ENCODE results near the gene NEGR1. TPM values are rescaled to one million over a fixed set of nuclear protein-coding genes. Genes with fewer than 3 reads are reported as not detected.

Gene NEGR1
- total RNA-seq, 2 donors from 2014 or later = 0.08 TPM; not detected in 1

DNA sequence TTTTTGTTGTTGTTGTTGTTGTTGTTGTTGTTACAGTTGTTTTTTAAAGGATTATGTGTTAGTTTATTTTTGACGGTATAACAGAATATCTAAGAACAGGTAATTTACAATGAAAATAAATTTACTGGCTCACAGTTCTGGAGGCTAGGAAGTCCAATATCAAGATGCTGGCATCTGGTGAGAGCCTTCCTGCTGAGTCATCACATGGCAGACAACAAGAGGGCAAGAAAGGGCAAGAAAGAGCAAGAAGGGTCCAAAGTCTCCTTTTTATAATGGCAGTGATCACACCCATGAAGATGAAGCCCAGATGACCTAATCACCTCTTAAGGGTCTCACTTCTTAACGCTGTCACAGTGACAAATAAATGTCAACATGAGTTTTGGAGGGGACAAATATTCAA is 142.1 kb downstream of the NEGR1 start:
- no peaks in the 10 kb centered on the region for H3K9me3 ChIP-seq (ENCODE audit: control insufficient read depth, low read length, poor library complexity, severe bottlenecking)
- no peak for ATAC-seq
- DNase-seq = no peak
- Mint-ChIP-seq H3K4me3 (no peak overlapping the region), H3K27me3 (no peaks in the 10 kb centered on the region), H3K4me1 (no peaks in the 10 kb centered on the region), H3K36me3 (ENCODE audit: low read depth) (no peaks in the 10 kb centered on the region), H3K27ac (no peak overlapping the region)

DNA sequence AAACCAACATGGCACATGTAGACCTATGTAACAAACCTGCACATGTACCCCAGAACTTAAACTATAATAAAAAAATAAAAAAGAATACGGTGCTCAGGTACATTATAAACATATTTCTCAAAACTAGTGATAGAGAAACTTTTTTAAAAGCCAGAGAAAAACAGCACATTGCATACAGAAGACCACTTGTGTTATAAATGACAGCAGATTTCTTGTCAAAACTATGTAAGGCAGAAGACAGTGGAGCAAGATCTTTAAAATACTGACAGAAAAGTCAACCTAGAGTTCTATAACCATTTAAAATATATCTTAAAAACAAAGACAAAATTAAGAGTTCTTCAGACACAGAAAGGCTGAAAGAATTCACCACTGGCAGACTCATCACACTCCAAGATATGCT is 144.7 kb downstream of the NEGR1 start:
- no peaks in the 10 kb centered on the region for H3K4me1 Mint-ChIP-seq
- ATAC-seq = no peak
- H3K9me3 ChIP-seq (ENCODE audit: control insufficient read depth, low read length, poor library complexity, severe bottlenecking) = no peaks in the 10 kb centered on the region
- H3K36me3 Mint-ChIP-seq (ENCODE audit: low read depth) = no peaks in the 10 kb centered on the region
- no peak overlapping the region for H3K4me3 Mint-ChIP-seq
- no peaks in the 10 kb centered on the region for H3K27me3 Mint-ChIP-seq
- H3K27ac Mint-ChIP-seq = no peak overlapping the region
- no peak for DNase-seq

GRCh38 chr1:72129869-72130268 is 152.5 kb downstream of the NEGR1 start:
- Mint-ChIP-seq H3K27ac (no peak overlapping the region), H3K4me3 (no peak overlapping the region), H3K36me3 (ENCODE audit: low read depth) (no peaks in the 10 kb centered on the region), H3K4me1 (no peaks in the 10 kb centered on the region), H3K27me3 (no peaks in the 10 kb centered on the region)
- ATAC-seq (no peak), DNase-seq (no peak)
- no peaks in the 10 kb centered on the region for H3K9me3 ChIP-seq (ENCODE audit: control insufficient read depth, low read length, poor library complexity, severe bottlenecking)

DNA sequence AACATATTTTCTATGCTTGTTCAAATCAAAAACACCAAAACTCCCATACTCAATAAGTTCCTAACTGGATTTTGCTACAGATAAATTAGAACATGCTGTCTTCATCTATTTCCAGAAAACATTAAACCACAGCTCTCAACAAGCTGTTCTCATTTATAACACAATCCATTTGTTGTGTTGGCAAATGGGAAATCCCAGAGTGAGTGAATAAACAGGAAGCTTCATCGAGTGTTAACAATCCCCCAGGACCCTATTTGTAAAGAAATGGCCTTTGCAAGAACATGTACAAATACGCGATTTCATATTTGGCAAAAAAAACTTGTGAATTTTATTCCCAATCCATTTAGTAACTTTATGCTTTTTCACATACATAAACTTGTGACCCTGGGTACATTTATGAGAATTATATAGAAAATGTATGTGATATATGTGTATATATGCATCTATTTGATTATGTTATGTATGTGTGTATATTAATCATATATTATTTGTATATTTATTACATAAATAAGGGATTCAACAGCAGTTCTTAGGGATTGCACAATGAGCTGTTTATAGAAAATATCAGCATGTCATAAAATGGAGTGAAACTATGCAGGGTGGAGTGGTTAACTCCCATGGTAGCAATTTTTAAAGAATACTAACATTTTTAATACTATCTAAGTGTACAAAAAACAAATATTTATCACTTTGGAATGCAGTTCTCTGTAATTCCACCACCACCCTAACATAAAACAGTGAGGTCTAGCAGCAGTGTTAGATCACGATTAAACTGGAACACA is 160.0 kb downstream of the NEGR1 start:
- H3K9me3 ChIP-seq (ENCODE audit: control insufficient read depth, low read length, poor library complexity, severe bottlenecking) = no peaks in the 10 kb centered on the region
- H3K4me3 Mint-ChIP-seq = no peak overlapping the region
- DNase-seq (no peak), ATAC-seq (no peak)
- H3K36me3 Mint-ChIP-seq (ENCODE audit: low read depth) = no peaks in the 10 kb centered on the region
- no peaks in the 10 kb centered on the region for H3K4me1 Mint-ChIP-seq
- no peak overlapping the region for H3K27ac Mint-ChIP-seq
- H3K27me3 Mint-ChIP-seq = no peaks in the 10 kb centered on the region

- no peaks in the 10 kb centered on the region for H3K27me3 Mint-ChIP-seq
- no peak overlapping the region for H3K4me3 Mint-ChIP-seq
- no peaks in the 10 kb centered on the region for H3K9me3 ChIP-seq (ENCODE audit: control insufficient read depth, low read length, poor library complexity, severe bottlenecking)
- no peaks in the 10 kb centered on the region for H3K36me3 Mint-ChIP-seq (ENCODE audit: low read depth)
- DNase-seq = no peak
- ATAC-seq = no peak
- H3K4me1 Mint-ChIP-seq = no peaks in the 10 kb centered on the region
- H3K27ac Mint-ChIP-seq = no peak overlapping the region
These were observed 162.8 kb downstream of the NEGR1 start for GRCh38 chr1:72119491-72119890.

GRCh38 chr1:72117621-72118020 is 164.7 kb downstream of the NEGR1 start:
- DNase-seq (no peak), ATAC-seq (no peak)
- Mint-ChIP-seq H3K36me3 (ENCODE audit: low read depth) (no peaks in the 10 kb centered on the region), H3K4me3 (no peak overlapping the region), H3K4me1 (no peaks in the 10 kb centered on the region), H3K27ac (no peak overlapping the region), H3K27me3 (no peaks in the 10 kb centered on the region)
- H3K9me3 ChIP-seq (ENCODE audit: control insufficient read depth, low read length, poor library complexity, severe bottlenecking) = no peaks in the 10 kb centered on the region

DNA sequence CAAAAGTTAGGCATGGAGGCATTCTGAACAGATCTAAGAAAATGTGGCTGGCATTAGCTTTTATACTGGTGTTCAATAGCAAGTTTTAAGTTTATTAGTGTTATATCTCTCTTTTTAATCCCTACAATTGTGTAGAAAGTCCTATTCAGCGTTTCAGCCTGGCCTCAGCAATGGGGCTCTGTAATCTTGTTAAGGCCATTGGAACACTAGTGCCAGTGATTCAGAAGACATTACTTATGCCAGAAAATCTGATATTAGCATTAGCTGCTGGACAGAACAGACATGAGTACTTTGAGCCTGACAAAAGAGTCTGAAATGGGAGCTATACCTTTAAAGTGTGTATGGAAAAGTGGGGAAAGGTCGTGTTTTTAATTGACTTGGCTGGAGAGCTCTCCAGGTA is 167.0 kb downstream of the NEGR1 start:
- ATAC-seq = no peak
- H3K4me1 Mint-ChIP-seq = no peaks in the 10 kb centered on the region

GRCh38 chr1:72111662-72112061 is 170.7 kb downstream of the NEGR1 start:
- no peaks in the 10 kb centered on the region for H3K27me3 Mint-ChIP-seq
- no peak overlapping the region for H3K4me3 Mint-ChIP-seq
- H3K4me1 Mint-ChIP-seq = no peaks in the 10 kb centered on the region
- no peak overlapping the region for H3K27ac Mint-ChIP-seq
- ATAC-seq (no peak), DNase-seq (no peak)
- no peaks in the 10 kb centered on the region for H3K9me3 ChIP-seq (ENCODE audit: control insufficient read depth, low read length, poor library complexity, severe bottlenecking)
- H3K36me3 Mint-ChIP-seq (ENCODE audit: low read depth) = no peaks in the 10 kb centered on the region

More for the DNA sequence above, 167.0 kb downstream of the NEGR1 start:
- no peak for DNase-seq
- Mint-ChIP-seq H3K27me3 (no peaks in the 10 kb centered on the region), H3K36me3 (ENCODE audit: low read depth) (no peaks in the 10 kb centered on the region), H3K27ac (no peak overlapping the region), H3K4me3 (no peak overlapping the region)
- no peaks in the 10 kb centered on the region for H3K9me3 ChIP-seq (ENCODE audit: control insufficient read depth, low read length, poor library complexity, severe bottlenecking)

DNA sequence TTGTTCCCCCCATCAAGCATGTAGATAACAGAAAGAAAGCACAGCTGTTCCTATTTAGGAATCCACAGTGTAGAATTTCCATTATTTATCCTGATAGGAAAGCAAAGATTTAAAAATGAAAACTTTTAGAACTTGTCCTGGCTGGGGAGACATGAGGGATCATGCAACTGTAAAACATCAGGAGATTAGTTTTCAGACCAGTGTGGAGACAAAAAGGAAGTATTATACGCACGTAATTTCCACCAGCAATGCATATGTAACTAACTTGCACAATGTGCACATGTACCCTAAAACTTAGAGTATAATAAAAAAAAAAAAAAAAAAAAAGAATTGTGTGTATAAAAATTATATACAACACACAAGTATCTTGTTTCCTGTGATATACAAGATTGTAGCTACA is 172.4 kb downstream of the NEGR1 start:
- no peak overlapping the region for H3K27ac Mint-ChIP-seq
- no peak for ATAC-seq
- no peaks in the 10 kb centered on the region for H3K9me3 ChIP-seq (ENCODE audit: control insufficient read depth, low read length, poor library complexity, severe bottlenecking)
- H3K4me1 Mint-ChIP-seq = no peaks in the 10 kb centered on the region
- no peak for DNase-seq
- no peak overlapping the region for H3K4me3 Mint-ChIP-seq
- no peaks in the 10 kb centered on the region for H3K36me3 Mint-ChIP-seq (ENCODE audit: low read depth)
- no peaks in the 10 kb centered on the region for H3K27me3 Mint-ChIP-seq

GRCh38 chr1:72105201-72105600 is 177.1 kb downstream of the NEGR1 start:
- H3K9me3 ChIP-seq (ENCODE audit: control insufficient read depth, low read length, poor library complexity, severe bottlenecking) = no peaks in the 10 kb centered on the region
- DNase-seq (no peak), ATAC-seq (no peak)
- Mint-ChIP-seq H3K27me3 (no peaks in the 10 kb centered on the region), H3K4me1 (no peaks in the 10 kb centered on the region), H3K4me3 (no peak overlapping the region), H3K27ac (no peak overlapping the region), H3K36me3 (ENCODE audit: low read depth) (no peaks in the 10 kb centered on the region)

GRCh38 chr1:72101840-72102632 is 180.3 kb downstream of the NEGR1 start:
- no peak overlapping the region for H3K27ac Mint-ChIP-seq
- no peaks in the 10 kb centered on the region for H3K4me1 Mint-ChIP-seq
- DNase-seq (no peak), ATAC-seq (no peak)
- H3K36me3 Mint-ChIP-seq (ENCODE audit: low read depth) = no peaks in the 10 kb centered on the region
- H3K27me3 Mint-ChIP-seq = no peaks in the 10 kb centered on the region
- no peaks in the 10 kb centered on the region for H3K9me3 ChIP-seq (ENCODE audit: control insufficient read depth, low read length, poor library complexity, severe bottlenecking)
- H3K4me3 Mint-ChIP-seq = no peak overlapping the region

GRCh38 chr1:72100771-72101170 is 181.6 kb downstream of the NEGR1 start:
- Mint-ChIP-seq H3K27ac (no peak overlapping the region), H3K36me3 (ENCODE audit: low read depth) (no peaks in the 10 kb centered on the region), H3K27me3 (no peaks in the 10 kb centered on the region), H3K4me3 (no peak overlapping the region), H3K4me1 (no peaks in the 10 kb centered on the region)
- DNase-seq (no peak), ATAC-seq (no peak)
- no peaks in the 10 kb centered on the region for H3K9me3 ChIP-seq (ENCODE audit: control insufficient read depth, low read length, poor library complexity, severe bottlenecking)

- H3K27me3 Mint-ChIP-seq = no peaks in the 10 kb centered on the region
- no peak overlapping the region for H3K4me3 Mint-ChIP-seq
- H3K27ac Mint-ChIP-seq = no peak overlapping the region
- no peak for ATAC-seq
- no peaks in the 10 kb centered on the region for H3K4me1 Mint-ChIP-seq
- H3K36me3 Mint-ChIP-seq (ENCODE audit: low read depth) = no peaks in the 10 kb centered on the region
- H3K9me3 ChIP-seq (ENCODE audit: control insufficient read depth, low read length, poor library complexity, severe bottlenecking) = no peaks in the 10 kb centered on the region
- DNase-seq = no peak
These were observed 184.3 kb downstream of the NEGR1 start for GRCh38 chr1:72097851-72098570.
